Measurements from ENCODE around the gene SMYD5. TPM values are rescaled to one million over a fixed set of nuclear protein-coding genes. Genes with fewer than 3 reads are reported as not detected.
A peak's percentile ranks its signal among the peaks of the same experiment; 100 is the strongest.

Gene SMYD5
- polyA plus RNA-seq, 1 donor from 2014 or later: 27.4 TPM

GRCh38 chr2:73217826-73218225, 3.8 kb downstream of the SMYD5 start:
- Mint-ChIP-seq H3K27me3 (no peaks in the 10 kb centered on the region), H3K4me1 (peaks cover 13 to 21% (median 20%) of the 10 kb centered on the region in 3 donors), H3K27ac (no peak overlapping the region), H3K36me3 (peaks cover 2% of the 10 kb centered on the region), H3K9me3 (no peaks in the 10 kb centered on the region), H3K4me3 (peak overlapping the region in 1 of 4 donors; percentile 64)

- no peak overlapping the region for H3K4me3 Mint-ChIP-seq
- H3K27me3 Mint-ChIP-seq: no peaks in the 10 kb centered on the region
- H3K36me3 Mint-ChIP-seq: peaks cover 2% of the 10 kb centered on the region
- no peaks in the 10 kb centered on the region for H3K9me3 Mint-ChIP-seq
- no peak overlapping the region for H3K27ac Mint-ChIP-seq
- peaks cover 13 to 20% (median 17%) of the 10 kb centered on the region in 3 donors for H3K4me1 Mint-ChIP-seq
Measured at GRCh38 chr2:73218298-73218697, 4.3 kb downstream of the SMYD5 start.

GRCh38 chr2:73223821-73224220, 9.8 kb downstream of the SMYD5 start:
- H3K4me3 Mint-ChIP-seq: peak overlapping the region in 1 of 4 donors; percentile 33
- H3K4me1 Mint-ChIP-seq: peaks cover 0 to 2% (median 0%) of the 10 kb centered on the region in 3 donors
- H3K36me3 Mint-ChIP-seq: peaks cover 5% of the 10 kb centered on the region
- no peaks in the 10 kb centered on the region for H3K9me3 Mint-ChIP-seq
- H3K27me3 Mint-ChIP-seq: no peaks in the 10 kb centered on the region
- no peak overlapping the region for H3K27ac Mint-ChIP-seq

- H3K36me3 Mint-ChIP-seq: peaks cover 5% of the 10 kb centered on the region
- peak overlapping the region in 1 of 4 donors; percentile 50 for H3K4me3 Mint-ChIP-seq
- no peaks in the 10 kb centered on the region for H3K9me3 Mint-ChIP-seq
- H3K27ac Mint-ChIP-seq: peak overlapping the region in 1 of 3 donors; percentile 57
- no peaks in the 10 kb centered on the region for H3K27me3 Mint-ChIP-seq
- H3K4me1 Mint-ChIP-seq: no peaks in the 10 kb centered on the region
Measured at GRCh38 chr2:73225513-73226360, 11.7 kb downstream of the SMYD5 start.

DNA sequence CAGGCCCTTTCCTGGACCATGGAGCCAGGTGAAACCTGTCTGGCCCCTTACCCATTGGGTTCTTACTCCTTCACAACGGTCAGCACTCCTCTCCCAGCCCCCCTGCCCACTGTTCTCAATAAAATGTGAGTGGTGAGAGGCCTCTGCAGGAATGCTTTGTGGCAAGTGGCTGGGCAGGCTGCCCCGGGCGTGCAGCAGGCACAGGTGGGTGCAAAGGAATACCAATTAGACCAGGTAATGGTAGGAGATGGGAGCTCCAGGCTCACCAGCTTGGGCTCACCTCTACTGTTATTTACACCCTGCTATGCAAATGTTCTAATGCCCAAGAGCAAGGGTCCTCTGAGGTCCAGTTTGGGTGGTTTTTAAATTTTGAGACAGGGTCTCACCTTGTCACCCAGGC, 13.0 kb downstream of the SMYD5 start:
- H3K4me3 Mint-ChIP-seq: no peak overlapping the region
- H3K9me3 Mint-ChIP-seq: no peaks in the 10 kb centered on the region
- no peaks in the 10 kb centered on the region for H3K4me1 Mint-ChIP-seq
- H3K27ac Mint-ChIP-seq: no peak overlapping the region
- H3K36me3 Mint-ChIP-seq: peaks cover 4% of the 10 kb centered on the region
- H3K27me3 Mint-ChIP-seq: no peaks in the 10 kb centered on the region

DNA sequence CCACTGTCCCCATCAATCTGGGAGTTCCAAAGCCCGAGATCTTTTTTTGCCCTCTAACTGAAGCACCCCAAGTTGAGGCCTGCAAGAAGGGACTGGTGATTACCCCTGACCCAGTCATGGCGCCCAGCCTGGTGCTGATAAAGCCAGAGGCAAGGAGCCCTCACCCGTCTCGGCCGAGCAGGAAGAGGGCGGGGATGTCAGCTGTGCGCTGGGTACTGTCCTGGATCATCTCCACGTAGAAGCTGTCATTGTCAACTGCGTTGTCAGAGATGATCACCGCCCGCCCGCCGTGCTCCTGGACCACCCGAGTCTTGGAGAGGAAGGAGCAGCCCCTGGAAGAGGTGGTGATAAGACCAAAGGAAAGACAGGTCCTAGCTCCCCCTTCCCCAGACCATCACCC, 14.6 kb downstream of the SMYD5 start:
- Mint-ChIP-seq H3K27ac (no peak overlapping the region), H3K27me3 (no peaks in the 10 kb centered on the region), H3K36me3 (peaks cover 3% of the 10 kb centered on the region), H3K9me3 (no peaks in the 10 kb centered on the region), H3K4me3 (no peak overlapping the region), H3K4me1 (peaks cover 0 to 5% (median 4%) of the 10 kb centered on the region in 3 donors)

DNA sequence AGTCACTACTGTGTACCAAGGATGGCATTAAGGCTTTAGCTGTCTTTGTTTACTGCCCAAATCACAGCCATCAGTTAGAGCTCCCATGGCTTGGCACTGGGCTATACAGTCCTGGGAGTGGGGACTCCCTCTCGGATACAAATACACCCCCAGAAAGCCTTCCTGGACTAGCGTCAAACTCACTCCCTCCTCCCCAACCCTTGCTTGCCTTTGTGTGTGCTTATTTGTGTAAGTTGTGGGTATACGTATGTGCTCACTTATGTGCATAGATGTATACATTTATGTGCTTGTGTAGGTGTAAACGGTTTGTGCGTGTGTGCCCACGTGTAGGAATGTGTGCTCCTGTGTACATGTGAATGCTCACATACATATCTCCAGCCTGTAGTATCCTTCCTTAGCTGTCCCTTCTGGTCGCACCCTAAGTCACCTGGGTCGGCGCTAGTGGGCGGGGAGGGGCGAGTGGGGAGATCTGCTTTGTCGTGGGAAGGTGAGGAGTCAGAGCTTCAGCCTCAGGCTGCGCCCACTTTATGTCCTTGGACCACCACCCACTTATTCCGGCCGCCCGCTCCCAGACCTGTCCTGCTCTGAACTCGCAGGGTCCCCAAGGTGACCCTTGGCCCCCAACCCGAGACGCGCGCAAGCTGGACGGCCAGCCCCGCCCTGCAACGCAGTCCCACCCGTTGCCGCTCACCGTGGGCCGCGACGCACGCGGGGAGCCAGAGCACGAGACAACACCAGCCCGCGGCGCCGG, 18.5 kb downstream of the SMYD5 start:
- Mint-ChIP-seq H3K4me1 (peaks cover 18 to 30% (median 25%) of the 10 kb centered on the region in 3 donors), H3K36me3 (peaks cover 2% of the 10 kb centered on the region), H3K27ac (peak overlapping the region; percentile 31 to 96 (median 50)), H3K9me3 (no peaks in the 10 kb centered on the region), H3K4me3 (peak overlapping the region; percentile 96 to 100 (median 99)), H3K27me3 (no peaks in the 10 kb centered on the region)

GRCh38 chr2:73233154-73233931, 19.3 kb downstream of the SMYD5 start, which contains the start of gene PRADC1:
PRADC1 (minus strand) TSS chr2:73233239; CDS start chr2:73233160, 79 bp downstream.
- peak within 1 kb of the TSS; percentile 96 to 99 (median 97) for H3K27ac Mint-ChIP-seq
- no peaks in the 10 kb centered on the region for H3K27me3 Mint-ChIP-seq
- H3K9me3 Mint-ChIP-seq: no peaks in the 10 kb centered on the region
- no peaks in the 10 kb centered on the region for H3K36me3 Mint-ChIP-seq
- peak within 1 kb of the TSS; percentile 96 to 100 (median 99) for H3K4me3 Mint-ChIP-seq
- peaks cover 18 to 32% (median 25%) of the 10 kb centered on the region in 3 donors for H3K4me1 Mint-ChIP-seq

DNA sequence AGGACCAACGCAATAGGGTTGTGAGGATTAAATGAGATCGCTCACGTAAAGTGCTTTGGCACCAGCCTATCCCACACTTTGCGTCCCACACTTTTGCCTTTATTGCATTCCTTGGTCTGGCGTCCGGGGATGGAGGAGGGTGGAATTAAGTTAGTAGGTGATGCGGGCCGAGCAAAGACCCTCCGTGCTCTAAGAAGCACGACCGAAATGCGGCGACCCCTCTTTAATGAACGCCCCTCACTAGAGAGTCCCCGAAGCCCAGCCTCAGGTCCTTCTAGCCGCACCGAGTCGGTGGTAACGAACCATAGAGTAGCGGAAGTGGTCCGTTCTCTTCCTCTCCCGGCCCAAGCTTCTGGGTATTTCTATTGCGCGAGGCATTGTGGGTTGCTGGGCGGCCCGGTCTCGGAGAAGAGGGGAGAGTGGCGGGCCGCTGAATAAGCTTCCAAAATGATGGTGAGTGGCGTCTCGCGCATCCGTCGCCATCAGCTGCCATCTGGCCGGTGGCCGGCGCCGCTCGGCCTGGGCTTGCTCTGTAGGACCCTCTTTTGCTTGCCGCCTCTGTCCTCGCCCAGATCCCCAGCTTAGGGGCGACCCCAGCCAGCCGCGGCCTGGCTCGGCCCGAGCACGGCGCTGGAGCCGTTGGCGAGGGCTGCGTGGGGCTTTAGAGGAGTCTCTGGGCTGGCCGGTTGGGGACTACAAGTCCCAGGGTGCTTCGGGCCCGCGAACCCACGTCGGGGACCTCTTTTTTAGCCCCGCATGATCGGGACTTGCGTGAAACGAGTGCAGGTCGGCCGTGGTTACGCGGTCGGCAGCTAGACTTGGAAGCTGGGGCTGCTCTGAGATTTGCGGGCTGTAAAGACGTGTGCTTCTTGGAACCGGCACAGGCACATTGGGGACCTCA, 20.1 kb downstream of the SMYD5 start, which contains the start of gene CCT7:
Gene CCT7, plus strand, starts transcription at position 377 of the 901 bp plus-strand sequence. Its CDS starts 71 bp downstream, at position 448.
- Mint-ChIP-seq H3K36me3 (no peaks in the 10 kb centered on the region), H3K27me3 (no peaks in the 10 kb centered on the region), H3K4me1 (peaks cover 18 to 35% (median 25%) of the 10 kb centered on the region in 3 donors), H3K4me3 (peak within 1 kb of the TSS; percentile 96 to 100 (median 99)), H3K27ac (peak within 1 kb of the TSS; percentile 96 to 99 (median 97)), H3K9me3 (no peaks in the 10 kb centered on the region)

DNA sequence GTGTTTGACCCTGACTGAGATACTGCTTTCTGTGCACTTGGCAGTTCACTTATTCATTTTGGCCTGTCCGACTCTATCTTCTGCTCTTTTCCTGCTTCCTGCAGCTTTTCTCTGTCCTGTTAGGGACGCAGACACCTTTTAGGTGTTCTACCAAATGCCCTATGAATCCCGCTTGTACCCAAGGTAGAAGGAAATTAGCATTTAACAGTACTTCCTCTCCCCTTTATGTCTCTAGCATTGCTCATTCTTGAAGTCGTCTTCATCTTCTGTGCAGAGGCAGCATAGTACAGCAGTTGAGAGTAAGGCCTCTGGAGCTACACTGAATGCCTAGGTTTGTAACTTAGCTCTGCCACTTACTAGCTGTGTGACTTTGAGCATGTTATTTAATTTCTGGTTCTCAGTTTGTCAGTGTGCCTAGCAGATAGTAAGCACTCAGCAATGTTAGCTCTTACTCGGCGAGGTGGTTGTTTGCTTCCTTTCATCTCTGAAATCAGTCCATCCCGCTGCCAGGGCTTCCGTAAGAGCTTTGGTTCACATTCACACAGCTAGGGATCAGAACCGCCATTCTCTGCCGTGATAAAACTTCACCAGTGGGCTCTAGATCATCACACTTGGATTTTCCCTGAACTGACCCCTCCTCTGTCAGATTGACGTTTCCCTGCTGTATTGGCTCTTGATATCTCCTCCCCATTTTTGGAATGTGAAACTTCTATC, 21.4 kb downstream of the SMYD5 start:
- H3K27ac Mint-ChIP-seq: peak overlapping the region; percentile 96 to 99 (median 97)
- H3K4me3 Mint-ChIP-seq: peak overlapping the region; percentile 96 to 100 (median 99)
- H3K4me1 Mint-ChIP-seq: peaks cover 18 to 37% (median 25%) of the 10 kb centered on the region in 3 donors
- no peaks in the 10 kb centered on the region for H3K27me3 Mint-ChIP-seq
- H3K9me3 Mint-ChIP-seq: no peaks in the 10 kb centered on the region
- no peaks in the 10 kb centered on the region for H3K36me3 Mint-ChIP-seq

- H3K9me3 Mint-ChIP-seq: no peaks in the 10 kb centered on the region
- no peaks in the 10 kb centered on the region for H3K27me3 Mint-ChIP-seq
- peak overlapping the region in 1 of 4 donors; percentile 99 for H3K4me3 Mint-ChIP-seq
- peaks cover 18 to 37% (median 25%) of the 10 kb centered on the region in 3 donors for H3K4me1 Mint-ChIP-seq
- no peaks in the 10 kb centered on the region for H3K36me3 Mint-ChIP-seq
- peak overlapping the region in 2 of 3 donors; percentile 2 to 24 for H3K27ac Mint-ChIP-seq
Measured at GRCh38 chr2:73237168-73237567, 23.1 kb downstream of the SMYD5 start.

DNA sequence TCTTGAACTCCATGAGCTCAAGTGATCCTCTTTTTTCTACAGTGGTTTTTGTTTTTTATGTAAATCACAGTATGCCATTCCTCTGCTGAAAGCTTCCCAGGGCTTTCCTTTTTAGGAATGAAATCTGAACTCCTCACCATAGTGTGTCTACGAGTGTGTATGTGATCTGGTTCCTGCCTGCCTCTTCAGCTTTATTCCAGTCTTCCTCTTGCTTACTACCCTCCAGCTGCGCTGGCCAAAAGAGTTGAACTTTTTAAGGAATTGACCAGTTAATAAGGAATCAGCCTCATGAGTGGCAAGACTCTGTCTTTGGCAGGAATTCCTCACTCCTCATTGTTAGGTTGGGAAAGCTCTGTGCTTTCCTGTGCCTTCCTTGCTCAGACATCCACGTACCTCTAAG, 24.1 kb downstream of the SMYD5 start:
- H3K27ac Mint-ChIP-seq: no peak overlapping the region
- no peaks in the 10 kb centered on the region for H3K9me3 Mint-ChIP-seq
- peak overlapping the region in 1 of 4 donors; percentile 10 for H3K4me3 Mint-ChIP-seq
- H3K27me3 Mint-ChIP-seq: no peaks in the 10 kb centered on the region
- no peaks in the 10 kb centered on the region for H3K36me3 Mint-ChIP-seq
- peaks cover 15 to 32% (median 25%) of the 10 kb centered on the region in 3 donors for H3K4me1 Mint-ChIP-seq

- Mint-ChIP-seq H3K27me3 (no peaks in the 10 kb centered on the region), H3K36me3 (no peaks in the 10 kb centered on the region), H3K27ac (no peak overlapping the region), H3K9me3 (no peaks in the 10 kb centered on the region), H3K4me3 (no peak overlapping the region), H3K4me1 (peaks cover 15 to 32% (median 23%) of the 10 kb centered on the region in 3 donors)
Measured at GRCh38 chr2:73238976-73239375, 24.9 kb downstream of the SMYD5 start.
